ENCODE data around the gene KIF9. TPM values are rescaled to one million over a fixed set of nuclear protein-coding genes. Genes with fewer than 3 reads are reported as not detected.

KIF9 gene
- polyA plus RNA-seq, 1 donor from 2014 or later: 15.6 TPM

- Histone ChIP-seq H4K20me1 (ENCODE audit: insufficient read depth) (no peaks in the 10 kb centered on the region), H3K79me2 (replicated peaks; ENCODE audit: insufficient read depth, low read length) (no peaks in the 10 kb centered on the region), H3K27me3 (ENCODE audit: insufficient read depth, low read depth, low read length) (no peaks in the 10 kb centered on the region), H2AFZ (ENCODE audit: low read depth, low read length) (no peak overlapping the region), H3F3A (ENCODE audit: insufficient read depth, low read length, poor library complexity, severe bottlenecking) (no peaks in the 10 kb centered on the region), H3K4me3 (ENCODE audit: low read length) (no peak overlapping the region), H3K9ac (ENCODE audit: low read length) (no peak overlapping the region), H3K9me3 (ENCODE audit: low read length) (no peaks in the 10 kb centered on the region), H3K36me3 (ENCODE audit: insufficient read depth, low read length) (no peaks in the 10 kb centered on the region), H3K4me2 (ENCODE audit: low read length) (no peak overlapping the region), H3K27ac (ENCODE audit: low read length) (no peak overlapping the region), H3K9me2 (ENCODE audit: insufficient read depth, low read length) (no peaks in the 10 kb centered on the region)
- TF ChIP-seq REST (IDR thresholded peaks at IDR 0.05; ENCODE audit: borderline replicate concordance) (no peak), SMC3 (conservative IDR thresholded peaks at IDR 0.05; ENCODE audit: poor library complexity) (no peak), RAD21 (conservative IDR thresholded peaks at IDR 0.05) (no peak), CTCF (IDR thresholded peaks at IDR 0.05; ENCODE audit: poor library complexity, severe bottlenecking) (no peak), TAF1 (IDR thresholded peaks at IDR 0.05; ENCODE audit: low read depth) (no peak), EP300 (conservative IDR thresholded peaks at IDR 0.05; ENCODE audit: poor library complexity, severe bottlenecking) (no peak), POLR2AphosphoS5 (IDR thresholded peaks at IDR 0.05) (no peak), EZH2 (IDR thresholded peaks at IDR 0.05; ENCODE audit: borderline replicate concordance, insufficient read depth, low read length, poor library complexity, severe bottlenecking) (no peak), MXI1 (conservative IDR thresholded peaks at IDR 0.05; ENCODE audit: poor library complexity, severe bottlenecking) (no peak)
Observed at GRCh38 chr3:47223755-47224154, 58.8 kb downstream of the KIF9 start.

- no peaks in the 10 kb centered on the region for H3K36me3 ChIP-seq (ENCODE audit: insufficient read depth, low read length)
- TF ChIP-seq CTCF (IDR thresholded peaks at IDR 0.05; ENCODE audit: poor library complexity, severe bottlenecking): no peak
- H3K27ac ChIP-seq (ENCODE audit: low read length): no peak overlapping the region
- no peak overlapping the region for H3K9ac ChIP-seq (ENCODE audit: low read length)
- no peaks in the 10 kb centered on the region for H3F3A ChIP-seq (ENCODE audit: insufficient read depth, low read length, poor library complexity, severe bottlenecking)
- H4K20me1 ChIP-seq (ENCODE audit: insufficient read depth): no peaks in the 10 kb centered on the region
- no peaks in the 10 kb centered on the region for H3K9me2 ChIP-seq (ENCODE audit: insufficient read depth, low read length)
- H2AFZ ChIP-seq (ENCODE audit: low read depth, low read length): no peak overlapping the region
- H3K4me2 ChIP-seq (ENCODE audit: low read length): no peak overlapping the region
- H3K79me2 ChIP-seq (replicated peaks; ENCODE audit: insufficient read depth, low read length): no peaks in the 10 kb centered on the region
- H3K4me3 ChIP-seq (ENCODE audit: low read length): no peak overlapping the region
- H3K27me3 ChIP-seq (ENCODE audit: insufficient read depth, low read depth, low read length): no peaks in the 10 kb centered on the region
- no peaks in the 10 kb centered on the region for H3K9me3 ChIP-seq (ENCODE audit: low read length)
Observed at GRCh38 chr3:47221798-47222197, 60.8 kb downstream of the KIF9 start.
